Neural cell (in vitro differentiated cells): ENCODE results near the gene TSPAN11. TPM values are rescaled to one million over a fixed set of nuclear protein-coding genes. Genes with fewer than 3 reads are reported as not detected.

Source experiments
- H2AFZ ChIP-seq: fragments of 200-600, 300-800 bp; sonication (generic), shearing (Covaris generic); 2 replicates; pipeline ENCODE4 v1.6.0; 2014; ENCODE audit warnings: low read depth, mild to moderate bottlenecking, antibody characterized with exemption, low read length, moderate library complexity
- H3F3A ChIP-seq: fragments of 200-600 bp; shearing (Covaris generic); 2 replicates; pipeline ENCODE4 v1.6.1; 2016; ENCODE audit warnings: mild to moderate bottlenecking, moderate library complexity, mixed read lengths, antibody characterized with exemption, low read length; ENCODE audit not compliant: insufficient read depth, poor library complexity, severe bottlenecking
- H3K27ac ChIP-seq: fragments of 200-600, 300-800 bp; sonication (generic), shearing (Covaris generic); 2 replicates; pipeline ENCODE4 v1.5.1; 2014; ENCODE audit warnings: mild to moderate bottlenecking, low read length, moderate library complexity
- H3K27me3 ChIP-seq: fragments of 300-800, 200-600 bp; sonication (generic), shearing (Covaris generic); 2 replicates; pipeline ENCODE4 v1.6.0; 2014; ENCODE audit warnings: mild to moderate bottlenecking, low read depth, low read length, moderate library complexity; ENCODE audit not compliant: insufficient read depth
- H3K36me3 ChIP-seq: fragments of 300-800, 200-600 bp; sonication (generic), shearing (Covaris generic); 2 replicates; pipeline ENCODE4 v1.5.1; 2014; ENCODE audit warnings: mild to moderate bottlenecking, antibody characterized with exemption, low read length, moderate library complexity; ENCODE audit not compliant: insufficient read depth
- H3K4me2 ChIP-seq: fragments of 300-800, 200-600 bp; sonication (generic), shearing (Covaris generic); 2 replicates; pipeline ENCODE4 v1.6.0; 2014; ENCODE audit warnings: mild to moderate bottlenecking, low read length
- H3K4me3 ChIP-seq: fragments of 300-800, 200-600 bp; sonication (generic), shearing (Covaris generic); 2 replicates; pipeline ENCODE4 v1.5.1; 2014; ENCODE audit warnings: mild to moderate bottlenecking, low read length, moderate library complexity
- H3K79me2 ChIP-seq: fragments of 200-600 bp; shearing (Covaris generic); replicated peaks from 2 replicates; pipeline ENCODE4 v1.6.0; 2014; ENCODE audit warnings: mild to moderate bottlenecking, low read length, moderate library complexity; ENCODE audit not compliant: insufficient read depth
- H3K9ac ChIP-seq: fragments of 300-800, 200-600 bp; sonication (generic), shearing (Covaris generic); 2 replicates; pipeline ENCODE4 v1.6.1; 2016; ENCODE audit warnings: mild to moderate bottlenecking, low read length, mixed read lengths
- H3K9me2 ChIP-seq: fragments of 200-600 bp; shearing (Covaris generic); 2 replicates; pipeline ENCODE4 v1.6.1; 2016; ENCODE audit warnings: mild to moderate bottlenecking, low read length, mixed read lengths; ENCODE audit not compliant: insufficient read depth
- H3K9me3 ChIP-seq: fragments of 200-600, 300-800 bp; sonication (generic), shearing (Covaris generic); 2 replicates; pipeline ENCODE4 v1.6.1; 2016; ENCODE audit warnings: mild to moderate bottlenecking, mixed run types, low read length, moderate library complexity, mixed read lengths
- H4K20me1 ChIP-seq: fragments of 200-600 bp; shearing (Covaris generic); 2 replicates; pipeline ENCODE4 v1.6.1; 2016; ENCODE audit warnings: mild to moderate bottlenecking, mixed run types; ENCODE audit not compliant: insufficient read depth
- EP300 ChIP-seq: fragments of 450-650 bp; conservative IDR thresholded peaks from 2 replicates; pipeline ENCODE4 v1.6.1; 2014; ENCODE audit warnings: antibody characterized with exemption, mild to moderate bottlenecking, moderate library complexity; ENCODE audit not compliant: poor library complexity, severe bottlenecking
- EZH2 ChIP-seq: fragments of 200-600, 300-800 bp; shearing (Covaris generic), sonication (generic); IDR thresholded peaks from 2 replicates; pipeline ENCODE4 v1.6.1; 2014; ENCODE audit warnings: antibody characterized with exemption, low read length, borderline replicate concordance, mild to moderate bottlenecking; ENCODE audit not compliant: insufficient read depth, poor library complexity, severe bottlenecking
- MXI1 ChIP-seq: fragments of 450-650 bp; conservative IDR thresholded peaks from 2 replicates; pipeline ENCODE4 v1.6.1; 2014; ENCODE audit warnings: antibody characterized with exemption, mild to moderate bottlenecking; ENCODE audit not compliant: poor library complexity, severe bottlenecking
- POLR2AphosphoS5 ChIP-seq: IDR thresholded peaks from 2 replicates; pipeline ENCODE4 v1.6.1; 2012
- RAD21 ChIP-seq: fragments of 450-650 bp; conservative IDR thresholded peaks from 2 replicates; pipeline ENCODE4 v1.6.1; 2014; ENCODE audit warnings: antibody characterized with exemption, mild to moderate bottlenecking, moderate library complexity
- SMC3 ChIP-seq: fragments of 450-650 bp; conservative IDR thresholded peaks from 2 replicates; pipeline ENCODE4 v1.6.1; 2014; ENCODE audit warnings: antibody characterized with exemption, mild to moderate bottlenecking, moderate library complexity; ENCODE audit not compliant: poor library complexity
- TAF1 ChIP-seq: IDR thresholded peaks from 2 replicates; pipeline ENCODE4 v1.6.1; 2012; ENCODE audit warnings: low read depth
- polyA plus RNA-seq: library from polyadenylated mRNA; depleted of rRNA; stranded (reverse); fragments of >200 nt; gene quantifications from 2 replicates; pipeline ENCODE4 v1.2.3, GENCODE V29; 2014
- TF ChIP-seq, protein P1 (sequence below): IDR thresholded peaks from 2 replicates; pipeline ENCODE4 v1.6.1; 2012; ENCODE audit warnings: borderline replicate concordance
- TF ChIP-seq, protein P2 (sequence below): fragments of 450-650 bp; IDR thresholded peaks from 2 replicates; pipeline ENCODE4 v1.5.1; 2014; ENCODE audit warnings: antibody characterized with exemption, mild to moderate bottlenecking, moderate library complexity; ENCODE audit not compliant: poor library complexity, severe bottlenecking

Gene TSPAN11
- polyA plus RNA-seq, 1 donor from 2014 or later, result 5.6 TPM

- no peak overlapping the region for H3K4me3 ChIP-seq
- no peaks in the 10 kb centered on the region for H3K27me3 ChIP-seq
- no peaks in the 10 kb centered on the region for H3K36me3 ChIP-seq
- no peaks in the 10 kb centered on the region for H3K9me3 ChIP-seq
- TF ChIP-seq TAF1 (no peak), EP300 (no peak), POLR2AphosphoS5 (no peak), SMC3 (no peak), MXI1 (no peak), EZH2 (no peak), RAD21 (no peak)
- TF ChIP-seq, protein P1, sequence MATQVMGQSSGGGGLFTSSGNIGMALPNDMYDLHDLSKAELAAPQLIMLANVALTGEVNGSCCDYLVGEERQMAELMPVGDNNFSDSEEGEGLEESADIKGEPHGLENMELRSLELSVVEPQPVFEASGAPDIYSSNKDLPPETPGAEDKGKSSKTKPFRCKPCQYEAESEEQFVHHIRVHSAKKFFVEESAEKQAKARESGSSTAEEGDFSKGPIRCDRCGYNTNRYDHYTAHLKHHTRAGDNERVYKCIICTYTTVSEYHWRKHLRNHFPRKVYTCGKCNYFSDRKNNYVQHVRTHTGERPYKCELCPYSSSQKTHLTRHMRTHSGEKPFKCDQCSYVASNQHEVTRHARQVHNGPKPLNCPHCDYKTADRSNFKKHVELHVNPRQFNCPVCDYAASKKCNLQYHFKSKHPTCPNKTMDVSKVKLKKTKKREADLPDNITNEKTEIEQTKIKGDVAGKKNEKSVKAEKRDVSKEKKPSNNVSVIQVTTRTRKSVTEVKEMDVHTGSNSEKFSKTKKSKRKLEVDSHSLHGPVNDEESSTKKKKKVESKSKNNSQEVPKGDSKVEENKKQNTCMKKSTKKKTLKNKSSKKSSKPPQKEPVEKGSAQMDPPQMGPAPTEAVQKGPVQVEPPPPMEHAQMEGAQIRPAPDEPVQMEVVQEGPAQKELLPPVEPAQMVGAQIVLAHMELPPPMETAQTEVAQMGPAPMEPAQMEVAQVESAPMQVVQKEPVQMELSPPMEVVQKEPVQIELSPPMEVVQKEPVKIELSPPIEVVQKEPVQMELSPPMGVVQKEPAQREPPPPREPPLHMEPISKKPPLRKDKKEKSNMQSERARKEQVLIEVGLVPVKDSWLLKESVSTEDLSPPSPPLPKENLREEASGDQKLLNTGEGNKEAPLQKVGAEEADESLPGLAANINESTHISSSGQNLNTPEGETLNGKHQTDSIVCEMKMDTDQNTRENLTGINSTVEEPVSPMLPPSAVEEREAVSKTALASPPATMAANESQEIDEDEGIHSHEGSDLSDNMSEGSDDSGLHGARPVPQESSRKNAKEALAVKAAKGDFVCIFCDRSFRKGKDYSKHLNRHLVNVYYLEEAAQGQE, result no peak
- TF ChIP-seq, protein P2, sequence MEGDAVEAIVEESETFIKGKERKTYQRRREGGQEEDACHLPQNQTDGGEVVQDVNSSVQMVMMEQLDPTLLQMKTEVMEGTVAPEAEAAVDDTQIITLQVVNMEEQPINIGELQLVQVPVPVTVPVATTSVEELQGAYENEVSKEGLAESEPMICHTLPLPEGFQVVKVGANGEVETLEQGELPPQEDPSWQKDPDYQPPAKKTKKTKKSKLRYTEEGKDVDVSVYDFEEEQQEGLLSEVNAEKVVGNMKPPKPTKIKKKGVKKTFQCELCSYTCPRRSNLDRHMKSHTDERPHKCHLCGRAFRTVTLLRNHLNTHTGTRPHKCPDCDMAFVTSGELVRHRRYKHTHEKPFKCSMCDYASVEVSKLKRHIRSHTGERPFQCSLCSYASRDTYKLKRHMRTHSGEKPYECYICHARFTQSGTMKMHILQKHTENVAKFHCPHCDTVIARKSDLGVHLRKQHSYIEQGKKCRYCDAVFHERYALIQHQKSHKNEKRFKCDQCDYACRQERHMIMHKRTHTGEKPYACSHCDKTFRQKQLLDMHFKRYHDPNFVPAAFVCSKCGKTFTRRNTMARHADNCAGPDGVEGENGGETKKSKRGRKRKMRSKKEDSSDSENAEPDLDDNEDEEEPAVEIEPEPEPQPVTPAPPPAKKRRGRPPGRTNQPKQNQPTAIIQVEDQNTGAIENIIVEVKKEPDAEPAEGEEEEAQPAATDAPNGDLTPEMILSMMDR, result no peak
- no peak overlapping the region for H3K9ac ChIP-seq
- H3K27ac ChIP-seq, result no peak overlapping the region
- no peaks in the 10 kb centered on the region for H3K9me2 ChIP-seq
- H3F3A ChIP-seq, result no peaks in the 10 kb centered on the region
- no peak overlapping the region for H3K4me2 ChIP-seq
- no peaks in the 10 kb centered on the region for H3K79me2 ChIP-seq
- H4K20me1 ChIP-seq, result no peaks in the 10 kb centered on the region
- no peak overlapping the region for H2AFZ ChIP-seq
Measured at GRCh38 chr12:31029468-31029867, 102.9 kb downstream of the TSPAN11 start.

DNA sequence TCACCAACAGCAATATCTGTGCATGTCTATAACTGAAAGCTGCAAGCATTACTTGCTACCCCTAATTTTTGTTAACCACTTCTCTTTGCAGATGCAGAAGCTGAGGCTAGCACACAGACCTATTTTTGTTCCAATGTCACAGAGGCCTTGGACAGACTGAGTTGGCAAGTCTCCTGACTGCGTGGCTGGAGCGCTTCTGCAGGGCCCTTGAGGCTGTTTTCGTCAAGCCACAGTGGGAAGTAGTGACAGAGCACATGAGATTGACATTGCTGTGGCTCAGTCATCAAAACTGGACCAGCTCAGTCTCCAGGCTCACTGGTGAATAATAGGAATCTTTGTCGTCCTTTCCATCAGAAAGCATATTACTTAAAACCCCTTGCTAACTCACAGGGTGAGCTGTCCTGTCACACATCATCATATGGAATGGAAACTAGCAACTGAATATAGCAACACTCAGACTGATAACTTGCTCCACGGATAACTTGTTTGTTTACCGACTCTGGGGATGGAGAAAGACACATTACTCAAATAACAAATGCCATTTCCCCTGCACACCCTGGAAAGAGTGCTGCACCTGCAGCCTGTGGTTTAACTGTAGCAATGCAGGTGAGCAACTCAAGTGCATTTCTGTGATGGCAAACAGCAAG, 103.5 kb downstream of the TSPAN11 start:
- Histone ChIP-seq H3K4me2 (no peak overlapping the region), H2AFZ (no peak overlapping the region), H3K9ac (no peak overlapping the region), H4K20me1 (no peaks in the 10 kb centered on the region), H3K27me3 (no peaks in the 10 kb centered on the region), H3K9me2 (no peaks in the 10 kb centered on the region), H3K9me3 (no peaks in the 10 kb centered on the region), H3K4me3 (no peak overlapping the region), H3K36me3 (no peaks in the 10 kb centered on the region), H3K27ac (no peak overlapping the region), H3K79me2 (no peaks in the 10 kb centered on the region), H3F3A (no peaks in the 10 kb centered on the region)
- TF ChIP-seq MXI1, result no peak
- no peak for TF ChIP-seq EP300
- no peak for TF ChIP-seq TAF1
- TF ChIP-seq EZH2, result no peak
- TF ChIP-seq, protein P2, result no peak
- TF ChIP-seq POLR2AphosphoS5, result no peak
- TF ChIP-seq, protein P1, result no peak
- TF ChIP-seq RAD21, result no peak
- no peak for TF ChIP-seq SMC3
